Kidney (tissue), 14 donors: ENCODE data around the gene GRIN2A. TPM values are rescaled to one million over a fixed set of nuclear protein-coding genes. Genes with fewer than 3 reads are reported as not detected.

ENCODE experiments used
- DNase-seq, 5 donors: peaks; one replicate each; pipeline ENCODE4 v3.0.0-alpha.2; 2013 to 2020
- FAIRE-seq: peaks from 2 replicates; lab custom pipeline; 2012; peaks lifted over from hg19 to GRCh38; lab: Jason Lieb, UNC
- H3K27ac ChIP-seq, 2 donors: one replicate each; pipeline ENCODE4 v1.7.0; 2013; ENCODE audit warnings: low read depth in 2 of 2, low read length in 2 of 2, inconsistent platforms in 1 of 2
- H3K27me3 ChIP-seq: one replicate; pipeline ENCODE4 v1.7.1; 2013; ENCODE audit warnings: low read length, inconsistent platforms; ENCODE audit not compliant: control insufficient read depth, insufficient read depth
- H3K36me3 ChIP-seq, 3 donors: one replicate each; pipeline versions ENCODE4 v1.7.0 to v1.7.1; 2013; ENCODE audit warnings: low read length in 3 of 3, control low read depth in 1 of 3, inconsistent platforms in 1 of 3; ENCODE audit not compliant: insufficient read depth in 3 of 3, control insufficient read depth in 2 of 3
- H3K4me1 ChIP-seq, 3 donors: one replicate each; pipeline versions ENCODE4 v1.7.0 to v1.7.1; 2013; ENCODE audit warnings: low read length in 3 of 3, inconsistent platforms in 1 of 3, low read depth in 1 of 3; ENCODE audit not compliant: control insufficient read depth in 2 of 3, insufficient read depth in 2 of 3
- H3K4me3 ChIP-seq, 3 donors: one replicate each; pipeline versions ENCODE4 v1.7.0 to v1.8.1; 2013; ENCODE audit warnings: low read length in 3 of 3, control low read depth in 1 of 3, inconsistent platforms in 1 of 3
- H3K9ac ChIP-seq, 3 donors: one replicate each; pipeline versions ENCODE4 v1.7.0 to v1.7.1; 2013; ENCODE audit warnings: low read length in 3 of 3, control low read depth in 1 of 3, inconsistent platforms in 1 of 3
- H3K9me3 ChIP-seq, 3 donors: one replicate each; pipeline versions ENCODE4 v1.7.0 to v1.7.1; 2013; ENCODE audit warnings: low read length in 3 of 3, control low read depth in 1 of 3, inconsistent platforms in 1 of 3; ENCODE audit not compliant: control insufficient read depth in 2 of 3, insufficient read depth in 1 of 3
- intact Hi-C: fragments of 100-400 bp; cut with DNase I; formaldehyde crosslinking; loops from one replicate; pipeline ENCODE4 v1.11.1; 2022
- polyA plus RNA-seq: library from polyadenylated mRNA; stranded (reverse); fragments of 350-450 nt; fragmentation: Illumina TruSeq; extraction: RNeasy Lipid Tissue Mini Kit (QIAGEN cat#74804); gene quantifications from one replicate; pipeline ENCODE4 v1.2.3, GENCODE V29; 2014; ENCODE audit warnings: low read depth, low replicate concordance; ENCODE audit not compliant: insufficient read depth
- total RNA-seq: library from RNA; stranded (reverse); fragmentation: NEBNext Ultra II Directional; extraction: Animal tissue kit (Norgen Biotek cat#: 25700); gene quantifications from one replicate; pipeline ENCODE4 v1.2.1, GENCODE V29; 2021
- TF ChIP-seq, protein P1 (sequence below): IDR thresholded peaks from 3 replicates; pipeline ENCODE4 v1.5.1; 2012; ENCODE audit warnings: mild to moderate bottlenecking, moderate library complexity, borderline replicate concordance; ENCODE audit not compliant: insufficient read depth; ENCODE audit errors: extremely low read depth
- donor health status: control.
- donor health status: control.
- donor health status: control.
- donor health status: control.
- donor health status: control.
- donor health status: DM: yes; HTN: yes; CAD: no.
- donor health status: Normal renal cell carcinoma (clear cell type).

GRIN2A gene
- total and polyA plus RNA-seq, 2 donors from 2014 or later = 0.28 to 6.5 TPM

DNA sequence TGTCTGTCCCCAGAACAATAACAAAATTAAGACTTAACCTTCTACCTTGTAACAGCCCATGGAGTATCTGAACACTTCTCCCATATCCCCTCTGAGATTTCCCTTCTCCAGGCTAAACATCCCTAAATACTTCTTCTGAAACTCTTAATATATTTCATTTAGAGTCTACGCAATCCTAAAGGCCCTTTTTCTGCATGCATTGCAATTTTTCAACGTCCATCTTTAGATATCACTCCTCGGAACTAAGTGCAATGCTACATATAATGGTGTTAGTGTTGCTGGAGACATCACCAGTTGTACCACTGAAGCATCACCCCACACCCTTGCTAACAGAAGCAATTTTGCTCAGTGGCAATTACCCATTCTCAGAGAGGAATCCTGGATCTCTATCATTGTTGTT is 13.2 kb downstream of the GRIN2A start:
- Histone ChIP-seq H3K9me3 (no peaks in the 10 kb centered on the region), H3K4me1 (no peaks in the 10 kb centered on the region), H3K9ac (no peak overlapping the region), H3K36me3 (no peaks in the 10 kb centered on the region), H3K4me3 (no peak overlapping the region), H3K27me3 (no peaks in the 10 kb centered on the region), H3K27ac (no peak overlapping the region)
- intact Hi-C loops = no loop called here
- TF ChIP-seq, protein P1, sequence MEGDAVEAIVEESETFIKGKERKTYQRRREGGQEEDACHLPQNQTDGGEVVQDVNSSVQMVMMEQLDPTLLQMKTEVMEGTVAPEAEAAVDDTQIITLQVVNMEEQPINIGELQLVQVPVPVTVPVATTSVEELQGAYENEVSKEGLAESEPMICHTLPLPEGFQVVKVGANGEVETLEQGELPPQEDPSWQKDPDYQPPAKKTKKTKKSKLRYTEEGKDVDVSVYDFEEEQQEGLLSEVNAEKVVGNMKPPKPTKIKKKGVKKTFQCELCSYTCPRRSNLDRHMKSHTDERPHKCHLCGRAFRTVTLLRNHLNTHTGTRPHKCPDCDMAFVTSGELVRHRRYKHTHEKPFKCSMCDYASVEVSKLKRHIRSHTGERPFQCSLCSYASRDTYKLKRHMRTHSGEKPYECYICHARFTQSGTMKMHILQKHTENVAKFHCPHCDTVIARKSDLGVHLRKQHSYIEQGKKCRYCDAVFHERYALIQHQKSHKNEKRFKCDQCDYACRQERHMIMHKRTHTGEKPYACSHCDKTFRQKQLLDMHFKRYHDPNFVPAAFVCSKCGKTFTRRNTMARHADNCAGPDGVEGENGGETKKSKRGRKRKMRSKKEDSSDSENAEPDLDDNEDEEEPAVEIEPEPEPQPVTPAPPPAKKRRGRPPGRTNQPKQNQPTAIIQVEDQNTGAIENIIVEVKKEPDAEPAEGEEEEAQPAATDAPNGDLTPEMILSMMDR = no peak
- no peak for FAIRE-seq
- no peak for DNase-seq

DNA sequence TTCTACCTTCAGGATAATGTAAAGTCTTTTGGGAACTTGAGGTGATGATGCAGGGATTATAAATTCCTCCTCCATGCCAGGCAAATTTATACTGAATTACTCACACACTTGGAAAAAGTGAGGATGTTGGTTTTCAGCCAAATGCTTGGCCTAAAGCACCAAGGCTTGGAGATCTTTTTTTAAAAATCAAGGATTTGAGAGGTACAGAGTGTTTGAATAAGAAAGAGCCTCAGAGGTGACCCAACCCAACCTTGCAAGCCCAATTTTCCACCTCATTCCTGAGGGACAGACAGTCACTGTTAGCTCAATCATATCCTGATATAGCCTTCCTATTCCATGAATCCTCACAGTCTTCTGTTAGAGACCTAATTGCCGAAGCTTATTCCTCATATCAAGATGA is 14.0 kb downstream of the GRIN2A start:
- no peak overlapping the region for H3K9ac ChIP-seq
- DNase-seq = no peak
- H3K4me3 ChIP-seq = no peak overlapping the region
- no peaks in the 10 kb centered on the region for H3K27me3 ChIP-seq
- TF ChIP-seq, protein P1 = no peak
- no peaks in the 10 kb centered on the region for H3K9me3 ChIP-seq
- FAIRE-seq = no peak
- H3K27ac ChIP-seq = no peak overlapping the region
- intact Hi-C loops = no loop called here
- H3K36me3 ChIP-seq = no peaks in the 10 kb centered on the region
- H3K4me1 ChIP-seq = no peaks in the 10 kb centered on the region

DNA sequence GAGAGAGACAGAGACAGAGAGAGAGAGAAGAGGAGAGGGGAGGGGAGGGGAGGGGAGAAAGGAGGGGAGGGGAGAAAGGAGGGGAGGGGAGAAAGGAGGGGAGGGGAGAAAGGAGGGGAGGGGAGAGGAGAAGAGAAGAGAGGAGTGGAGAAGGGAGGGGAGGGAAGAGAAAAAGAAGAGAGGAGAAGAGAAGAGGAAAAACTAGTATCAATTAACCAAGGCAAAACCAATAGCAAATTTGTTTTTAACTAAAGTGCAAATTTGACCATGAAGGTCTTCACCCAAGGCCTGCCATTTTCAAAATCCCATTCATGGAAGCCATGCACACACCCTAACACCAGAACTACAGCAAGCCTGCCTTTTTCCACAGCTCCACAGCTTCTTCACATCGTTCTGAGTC is 16.6 kb downstream of the GRIN2A start:
- Histone ChIP-seq H3K4me3 (no peak overlapping the region), H3K9ac (no peak overlapping the region), H3K27me3 (no peaks in the 10 kb centered on the region), H3K27ac (no peak overlapping the region), H3K9me3 (no peaks in the 10 kb centered on the region), H3K4me1 (no peaks in the 10 kb centered on the region), H3K36me3 (no peaks in the 10 kb centered on the region)
- FAIRE-seq = no peak
- DNase-seq = no peak
- TF ChIP-seq, protein P1 = no peak
- intact Hi-C loops = no loop called here

DNA sequence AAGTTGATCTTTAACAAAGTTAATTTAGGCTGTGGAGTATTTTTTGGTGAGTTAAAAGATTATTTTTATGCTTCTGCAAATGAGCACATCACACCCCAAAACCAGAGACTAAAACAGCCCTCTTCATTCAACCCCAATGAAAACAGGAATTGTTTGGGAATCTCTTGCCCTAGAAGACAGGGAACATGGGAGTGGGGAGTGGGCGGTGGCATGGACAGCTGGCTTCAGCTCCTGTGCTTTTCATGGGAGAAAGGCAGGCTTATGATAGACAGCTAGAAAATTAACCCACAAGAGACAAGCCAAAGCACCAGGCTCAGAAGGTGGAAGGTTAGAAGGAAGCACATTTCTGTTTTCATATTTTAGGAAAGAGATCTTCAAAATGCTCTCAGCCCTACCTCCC is 19.2 kb downstream of the GRIN2A start:
- no peaks in the 10 kb centered on the region for H3K9me3 ChIP-seq
- DNase-seq (no peak), FAIRE-seq (no peak)
- intact Hi-C loops = no loop called here
- TF ChIP-seq, protein P1 = no peak
- no peak overlapping the region for H3K9ac ChIP-seq
- H3K36me3 ChIP-seq = no peaks in the 10 kb centered on the region
- H3K27me3 ChIP-seq = no peaks in the 10 kb centered on the region
- H3K4me1 ChIP-seq = no peaks in the 10 kb centered on the region
- no peak overlapping the region for H3K4me3 ChIP-seq
- H3K27ac ChIP-seq = no peak overlapping the region
